ENCODE measurements around the gene PAAF1.
A peak's percentile ranks its signal among the peaks of the same experiment; 100 is the strongest.

The PAAF1 gene

DNA sequence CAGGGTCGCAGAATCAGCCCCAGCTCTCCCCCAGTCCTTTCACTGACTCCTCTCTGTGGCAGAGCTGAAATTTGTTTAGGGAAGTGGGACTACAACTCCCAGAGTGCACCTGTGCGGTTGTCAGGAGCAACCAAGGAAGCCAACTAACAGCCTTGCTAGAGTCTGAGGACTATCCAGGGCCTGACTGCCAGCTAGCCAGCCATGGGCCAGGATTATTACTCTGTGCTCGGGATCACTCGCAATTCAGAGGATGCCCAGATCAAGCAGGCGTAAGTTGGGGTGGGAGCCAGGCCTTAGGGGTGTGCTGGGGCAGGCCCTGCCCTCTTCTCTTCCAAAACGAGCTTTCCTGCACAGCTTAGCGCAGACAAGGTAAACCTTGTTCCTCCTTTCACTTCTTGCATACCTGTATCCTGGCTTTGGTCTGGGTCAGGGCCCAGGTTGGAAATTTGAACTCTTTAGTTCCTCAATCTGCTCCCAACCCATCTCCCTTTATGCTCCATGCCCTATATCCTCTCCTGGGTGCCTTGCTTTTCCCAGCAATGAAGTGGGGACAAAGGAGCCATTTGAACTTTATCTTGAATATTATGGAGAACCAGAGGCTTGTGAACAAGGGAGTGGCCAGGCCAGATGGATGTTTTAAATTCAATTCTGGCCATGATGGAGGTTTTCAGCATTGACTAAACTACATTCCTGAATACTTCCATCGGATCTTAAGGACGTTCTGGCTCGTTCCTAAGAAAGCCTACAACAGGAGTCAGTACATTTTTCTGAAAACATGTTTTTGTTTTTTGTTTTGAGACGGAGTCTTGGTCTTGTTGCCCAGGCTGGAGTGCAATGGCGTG, 74.3 kb downstream of the PAAF1 start, which contains the start of gene DNAJB13:
TSS of gene DNAJB13 (plus strand) at position 158 of the 842 bp plus-strand sequence. CDS start at position 202, 44 bp downstream.
- Histone ChIP-seq H3K9me3 (ENCODE audit: insufficient read depth, low read depth, low read length) (peaks cover 6% of the 10 kb centered on the region), H2AFZ (ENCODE audit: insufficient read depth, low read length, poor library complexity) (no peak within 1 kb of the TSS), H3K9ac (ENCODE audit: low read length) (no peak within 1 kb of the TSS), H3K23ac (ENCODE audit: low read length) (no peak within 1 kb of the TSS), H3K14ac (ENCODE audit: low read length) (no peak within 1 kb of the TSS), H2AK5ac (ENCODE audit: low read length) (no peak within 1 kb of the TSS), H4K91ac (ENCODE audit: low read depth, low read length) (no peak within 1 kb of the TSS), H2BK120ac (ENCODE audit: insufficient read depth, low read length, poor library complexity) (no peak within 1 kb of the TSS), H3K4ac (ENCODE audit: low read depth, low read length) (no peak within 1 kb of the TSS), H3K4me3 (ENCODE audit: low read depth, low read length) (no peak within 1 kb of the TSS), H3K4me2 (ENCODE audit: low read length) (no peak within 1 kb of the TSS), H3K27me3 (ENCODE audit: insufficient read depth, low read length) (no peaks in the 10 kb centered on the region), H3K79me2 (ENCODE audit: control insufficient read depth, insufficient read depth, low read length, poor library complexity) (no peaks in the 10 kb centered on the region), H4K8ac (ENCODE audit: low read depth, low read length) (no peak within 1 kb of the TSS), H3K18ac (ENCODE audit: low read length) (no peak within 1 kb of the TSS), H2BK5ac (ENCODE audit: low read depth, low read length, poor library complexity) (no peak within 1 kb of the TSS), H3K36me3 (ENCODE audit: control insufficient read depth in 1 of 2, insufficient read depth in 2 of 2, low read length in 2 of 2) (peaks cover 6 to 8% of the 10 kb centered on the region in 2 experiments), H3K4me1 (ENCODE audit: control insufficient read depth in 1 of 2, insufficient read depth in 2 of 2, low read length in 2 of 2) (no peaks in the 10 kb centered on the region), H4K12ac (ENCODE audit: low read depth, low read length) (no peak within 1 kb of the TSS), H3K27ac (ENCODE audit: low read depth, low read length) (no peak within 1 kb of the TSS), H3K79me1 (ENCODE audit: low read length) (no peaks in the 10 kb centered on the region), H2BK12ac (ENCODE audit: low read length) (no peak within 1 kb of the TSS)
- WGBS (ENCODE audit: extremely low coverage, insufficient coverage, insufficient read length): no CpG with 5 or more reads among the region's 12 CpGs
- DNase-seq: peak; percentile 71 to 85

DNA sequence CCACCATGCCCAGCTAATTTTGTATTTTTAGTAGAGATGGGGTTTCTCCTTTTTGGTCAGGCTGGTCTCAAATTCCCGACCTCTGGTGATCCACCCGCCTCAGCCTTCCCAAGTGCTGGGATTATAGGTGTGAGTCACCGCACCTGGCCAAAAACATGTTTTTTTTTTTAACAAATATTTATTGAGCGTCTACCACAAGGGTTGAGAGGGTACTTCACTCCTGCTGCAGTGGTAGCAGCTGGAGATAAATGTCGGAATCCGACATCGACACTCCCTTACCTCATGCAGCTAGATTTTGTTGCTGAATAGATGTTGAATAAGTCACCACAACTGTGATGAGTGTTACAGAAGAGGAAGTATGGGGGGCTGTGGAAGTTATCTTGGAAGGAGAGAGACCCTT, 75.0 kb downstream of the PAAF1 start:
- Histone ChIP-seq H3K79me2 (ENCODE audit: control insufficient read depth, insufficient read depth, low read length, poor library complexity) (no peaks in the 10 kb centered on the region), H3K27me3 (ENCODE audit: insufficient read depth, low read length) (no peaks in the 10 kb centered on the region), H3K9me3 (ENCODE audit: insufficient read depth, low read depth, low read length) (peaks cover 4% of the 10 kb centered on the region), H3K4ac (ENCODE audit: low read depth, low read length) (no peak overlapping the region), H3K9ac (ENCODE audit: low read length) (no peak overlapping the region), H3K18ac (ENCODE audit: low read length) (no peak overlapping the region), H3K4me2 (ENCODE audit: low read length) (no peak overlapping the region), H3K4me3 (ENCODE audit: low read depth, low read length) (no peak overlapping the region), H3K14ac (ENCODE audit: low read length) (no peak overlapping the region), H3K4me1 (ENCODE audit: control insufficient read depth in 1 of 2, insufficient read depth in 2 of 2, low read length in 2 of 2) (peaks cover 0 to 3% of the 10 kb centered on the region in 2 experiments), H3K27ac (ENCODE audit: low read depth, low read length) (no peak overlapping the region), H3K23ac (ENCODE audit: low read length) (no peak overlapping the region), H2BK5ac (ENCODE audit: low read depth, low read length, poor library complexity) (no peak overlapping the region), H4K8ac (ENCODE audit: low read depth, low read length) (no peak overlapping the region), H4K12ac (ENCODE audit: low read depth, low read length) (no peak overlapping the region), H2BK120ac (ENCODE audit: insufficient read depth, low read length, poor library complexity) (no peak overlapping the region), H2AFZ (ENCODE audit: insufficient read depth, low read length, poor library complexity) (no peak overlapping the region), H3K79me1 (ENCODE audit: low read length) (no peaks in the 10 kb centered on the region), H4K91ac (ENCODE audit: low read depth, low read length) (no peak overlapping the region), H2AK5ac (ENCODE audit: low read length) (no peak overlapping the region), H3K36me3 (ENCODE audit: control insufficient read depth in 1 of 2, insufficient read depth in 2 of 2, low read length in 2 of 2) (peaks cover 4 to 5% of the 10 kb centered on the region in 2 experiments), H2BK12ac (ENCODE audit: low read length) (no peak overlapping the region)
- no CpG with 5 or more reads among the region's 7 CpGs for WGBS (ENCODE audit: extremely low coverage, insufficient coverage, insufficient read length)
- DNase-seq: peak; percentile 15 to 60

DNA sequence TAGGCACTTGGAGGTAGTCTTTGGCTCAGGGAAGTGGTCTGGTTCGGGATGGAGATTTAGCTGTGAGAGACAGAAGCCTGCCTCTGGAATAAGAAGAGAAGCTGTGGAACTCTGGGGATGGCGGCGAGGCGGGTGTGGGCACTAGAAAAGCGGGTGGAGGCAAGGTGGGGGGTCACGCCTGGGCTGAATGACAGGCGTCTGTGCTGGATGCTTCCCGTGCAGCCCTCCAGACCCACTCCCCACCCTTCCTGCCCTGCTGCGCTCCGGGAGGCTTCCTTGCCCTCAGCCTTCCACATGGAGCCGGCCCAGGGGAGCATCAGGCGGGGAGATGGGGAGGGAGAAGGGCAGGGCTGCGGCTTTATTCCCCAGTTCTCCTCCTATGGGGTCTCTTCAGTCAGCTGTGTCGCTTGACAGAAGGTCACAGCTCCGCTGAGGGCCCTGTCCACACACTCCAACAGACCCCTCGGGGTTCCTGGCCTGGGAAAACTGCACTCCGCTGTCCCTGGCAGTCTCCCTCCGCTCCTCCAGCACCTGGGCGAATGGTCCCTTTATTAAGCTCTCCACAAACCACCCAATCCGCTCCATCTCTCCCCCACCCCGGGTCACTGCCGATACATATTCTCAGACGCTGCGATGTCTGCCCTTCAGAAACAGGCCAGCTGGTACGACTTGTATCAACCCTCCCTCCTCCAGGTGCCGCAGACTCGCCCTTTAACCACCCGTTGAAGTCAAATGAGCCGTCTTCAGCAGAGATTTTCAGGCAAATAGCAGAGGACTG, 80.3 kb downstream of the PAAF1 start:
- peaks cover 2% of the 10 kb centered on the region in 2 experiments for H3K36me3 ChIP-seq (ENCODE audit: control insufficient read depth in 1 of 2, insufficient read depth in 2 of 2, low read length in 2 of 2)
- WGBS (ENCODE audit: extremely low coverage, insufficient coverage, insufficient read length): no CpG with 5 or more reads among the region's 29 CpGs
- no peak overlapping the region for H4K8ac ChIP-seq (ENCODE audit: low read depth, low read length)
- H3K18ac ChIP-seq (ENCODE audit: low read length): no peak overlapping the region
- no peaks in the 10 kb centered on the region for H3K27me3 ChIP-seq (ENCODE audit: insufficient read depth, low read length)
- H3K4ac ChIP-seq (ENCODE audit: low read depth, low read length): no peak overlapping the region
- no peak overlapping the region for H4K12ac ChIP-seq (ENCODE audit: low read depth, low read length)
- H4K91ac ChIP-seq (ENCODE audit: low read depth, low read length): no peak overlapping the region
- H2AK5ac ChIP-seq (ENCODE audit: low read length): no peak overlapping the region
- no peak overlapping the region for H3K23ac ChIP-seq (ENCODE audit: low read length)
- no peaks in the 10 kb centered on the region for H3K79me2 ChIP-seq (ENCODE audit: control insufficient read depth, insufficient read depth, low read length, poor library complexity)
- H3K14ac ChIP-seq (ENCODE audit: low read length): no peak overlapping the region
- H3K4me2 ChIP-seq (ENCODE audit: low read length): no peak overlapping the region
- DNase-seq: no peak
- no peaks in the 10 kb centered on the region for H3K9me3 ChIP-seq (ENCODE audit: insufficient read depth, low read depth, low read length)
- H2BK5ac ChIP-seq (ENCODE audit: low read depth, low read length, poor library complexity): no peak overlapping the region
- no peak overlapping the region for H3K4me3 ChIP-seq (ENCODE audit: low read depth, low read length)
- H2AFZ ChIP-seq (ENCODE audit: insufficient read depth, low read length, poor library complexity): no peak overlapping the region
- H3K9ac ChIP-seq (ENCODE audit: low read length): no peak overlapping the region
- H3K79me1 ChIP-seq (ENCODE audit: low read length): no peaks in the 10 kb centered on the region
- H2BK120ac ChIP-seq (ENCODE audit: insufficient read depth, low read length, poor library complexity): no peak overlapping the region
- no peak overlapping the region for H2BK12ac ChIP-seq (ENCODE audit: low read length)
- H3K27ac ChIP-seq (ENCODE audit: low read depth, low read length): no peak overlapping the region
- peaks cover 0 to 3% of the 10 kb centered on the region in 2 experiments for H3K4me1 ChIP-seq (ENCODE audit: control insufficient read depth in 1 of 2, insufficient read depth in 2 of 2, low read length in 2 of 2)

DNA sequence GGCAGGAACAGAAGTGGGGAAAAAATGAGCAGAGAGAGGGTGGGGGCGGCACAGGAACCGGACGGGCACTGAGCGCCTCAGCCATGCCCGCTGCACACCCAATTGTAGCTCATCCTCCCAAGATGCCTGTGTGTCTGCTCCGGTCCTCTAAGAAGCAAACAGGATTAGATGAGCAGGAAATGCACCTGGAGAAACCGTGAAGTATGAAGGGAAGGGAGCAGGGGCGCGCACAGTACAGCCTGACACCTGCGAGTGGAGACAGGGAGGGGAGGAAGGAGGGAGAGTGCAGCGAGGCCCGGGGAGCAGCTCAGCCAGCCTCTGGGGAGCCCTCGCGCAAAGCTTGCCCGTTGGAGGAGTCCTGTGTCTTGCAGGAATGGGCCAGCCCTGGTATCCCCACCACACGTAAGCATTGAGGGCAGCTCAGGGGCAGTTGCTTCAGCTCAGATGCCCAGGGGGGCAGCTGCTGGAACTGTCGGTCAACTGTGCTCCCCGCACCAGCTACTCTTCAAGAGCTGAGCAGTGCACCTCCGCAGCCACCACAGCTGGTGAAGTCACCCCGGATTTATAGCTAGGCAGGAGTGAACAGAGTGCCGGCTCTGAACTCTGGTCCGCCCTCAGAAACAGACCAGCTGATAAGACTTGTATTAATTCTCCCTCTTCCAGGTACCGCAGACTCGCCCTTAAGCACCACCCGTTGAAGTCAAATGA, 81.0 kb downstream of the PAAF1 start:
- Histone ChIP-seq H2BK5ac (ENCODE audit: low read depth, low read length, poor library complexity) (no peak overlapping the region), H3K79me1 (ENCODE audit: low read length) (no peaks in the 10 kb centered on the region), H2BK12ac (ENCODE audit: low read length) (no peak overlapping the region), H2AK5ac (ENCODE audit: low read length) (no peak overlapping the region), H3K27ac (ENCODE audit: low read depth, low read length) (no peak overlapping the region), H3K4me1 (ENCODE audit: control insufficient read depth in 1 of 2, insufficient read depth in 2 of 2, low read length in 2 of 2) (peaks cover 0 to 3% of the 10 kb centered on the region in 2 experiments), H4K8ac (ENCODE audit: low read depth, low read length) (no peak overlapping the region), H3K9me3 (ENCODE audit: insufficient read depth, low read depth, low read length) (no peaks in the 10 kb centered on the region), H3K14ac (ENCODE audit: low read length) (no peak overlapping the region), H2BK120ac (ENCODE audit: insufficient read depth, low read length, poor library complexity) (no peak overlapping the region), H3K4me3 (ENCODE audit: low read depth, low read length) (no peak overlapping the region), H3K23ac (ENCODE audit: low read length) (no peak overlapping the region), H3K36me3 (ENCODE audit: control insufficient read depth in 1 of 2, insufficient read depth in 2 of 2, low read length in 2 of 2) (peaks cover 2% of the 10 kb centered on the region in 2 experiments), H3K4me2 (ENCODE audit: low read length) (no peak overlapping the region), H3K9ac (ENCODE audit: low read length) (no peak overlapping the region), H3K4ac (ENCODE audit: low read depth, low read length) (no peak overlapping the region), H2AFZ (ENCODE audit: insufficient read depth, low read length, poor library complexity) (no peak overlapping the region), H4K12ac (ENCODE audit: low read depth, low read length) (no peak overlapping the region), H3K79me2 (ENCODE audit: control insufficient read depth, insufficient read depth, low read length, poor library complexity) (no peaks in the 10 kb centered on the region), H4K91ac (ENCODE audit: low read depth, low read length) (no peak overlapping the region), H3K18ac (ENCODE audit: low read length) (no peak overlapping the region), H3K27me3 (ENCODE audit: insufficient read depth, low read length) (no peaks in the 10 kb centered on the region)
- no CpG with 5 or more reads among the region's 25 CpGs for WGBS (ENCODE audit: extremely low coverage, insufficient coverage, insufficient read length)
- DNase-seq: no peak
